NCI-H146 treated with DMSO at 0.1 percent for 48 hours (cell line): ENCODE measurements around the gene HOXD12.

Experiments
- DNase-seq: peaks from one replicate; lab custom pipeline; 2025; ENCODE audit not compliant: unreplicated experiment; lab: John Stamatoyannopoulos, UW

Gene HOXD12

GRCh38 chr2:176080540-176081375 lies 18.8 kb upstream of the HOXD12 start:
- DNase-seq, result no peak

GRCh38 chr2:176081376-176081836 lies 18.2 kb upstream of the HOXD12 start:
- no peak for DNase-seq

DNA sequence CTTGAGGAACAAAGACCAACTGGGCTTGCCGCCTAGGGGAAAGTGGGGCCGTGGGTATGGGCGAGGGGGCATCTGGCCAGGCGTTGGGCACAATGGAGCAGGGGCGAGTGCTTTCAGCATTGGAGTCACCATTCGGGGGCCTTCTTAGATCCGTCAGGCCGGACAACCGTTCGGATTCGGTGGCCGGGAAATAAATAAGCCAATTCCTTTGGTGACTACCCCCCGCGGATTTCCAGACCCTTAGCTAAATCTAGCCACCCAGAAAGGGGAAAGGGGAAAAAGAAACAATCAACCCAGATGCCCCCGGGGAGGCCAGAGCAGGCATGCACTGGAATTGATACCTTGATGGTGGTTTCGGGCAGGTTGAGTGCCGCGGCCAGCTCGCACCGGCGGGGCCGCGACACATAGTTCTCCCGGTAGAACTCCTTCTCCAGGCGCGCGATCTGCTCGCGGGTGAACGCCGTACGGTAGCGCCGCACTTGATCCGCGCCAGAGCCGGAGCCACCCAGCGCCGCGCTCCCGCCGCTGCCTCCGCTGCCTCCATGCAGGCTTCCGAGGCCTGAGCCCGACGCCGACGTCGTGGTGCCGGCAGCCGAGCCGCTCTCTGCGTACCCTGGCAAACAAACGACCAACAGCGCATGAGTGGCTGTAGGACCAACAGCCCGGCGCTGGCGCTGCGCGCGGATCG lies 17.6 kb upstream of the HOXD12 start:
- no peak for DNase-seq

GRCh38 chr2:176082525-176082823 lies 17.1 kb upstream of the HOXD12 start:
- DNase-seq, result no peak

DNA sequence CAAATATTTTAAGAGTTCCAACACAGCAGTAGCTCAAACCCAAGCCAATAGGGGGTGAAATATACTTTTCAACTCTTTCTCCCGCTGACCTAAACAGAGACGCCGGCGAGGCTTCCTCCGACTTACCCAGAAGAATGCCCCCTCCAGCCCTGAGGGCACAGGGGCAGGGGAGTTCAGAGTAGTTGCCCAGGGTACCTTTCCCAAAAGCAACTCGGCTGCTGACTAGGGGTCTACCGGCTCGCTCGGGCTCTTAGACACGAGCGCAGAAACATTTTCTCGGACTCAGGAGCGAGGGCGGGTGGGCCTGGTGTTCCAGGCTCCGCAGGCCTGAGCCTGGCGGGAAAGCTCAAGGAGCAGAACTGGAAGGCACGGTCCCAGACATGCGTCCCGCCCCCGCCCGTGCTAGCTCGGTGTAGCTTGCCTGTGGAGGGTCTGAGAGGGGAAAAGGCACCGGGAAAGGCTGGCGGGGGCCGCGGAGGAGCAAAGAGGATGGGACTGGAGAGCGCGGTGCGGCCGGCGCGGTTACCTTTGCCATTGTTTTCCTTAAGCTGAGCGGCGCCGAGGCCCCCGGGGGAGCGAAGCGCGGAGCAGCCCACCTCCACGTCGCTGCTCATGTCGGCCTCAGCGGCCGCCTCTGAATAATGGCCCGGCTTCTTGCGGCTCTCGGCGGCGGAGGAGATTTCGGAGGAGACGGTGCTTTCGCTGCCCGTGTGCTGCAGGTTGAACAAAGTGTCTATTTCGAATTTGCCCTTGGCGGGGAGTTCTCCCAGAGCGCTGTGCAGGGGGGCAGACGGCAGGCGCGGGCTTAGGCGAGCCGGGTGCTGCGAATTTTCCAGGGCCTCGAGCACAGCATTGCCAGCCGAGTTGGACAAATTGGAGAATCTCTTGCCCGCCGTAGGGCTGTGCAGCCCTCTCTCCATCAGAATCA lies 16.5 kb upstream of the HOXD12 start:
- DNase-seq, result no peak

- no peak for DNase-seq
These were observed 15.8 kb upstream of the HOXD12 start, which contains the start of gene EVX2 for GRCh38 chr2:176083796-176084261. TSS of gene EVX2 (minus strand) at chr2:176083962. CDS start at chr2:176083776, 186 bp downstream.

GRCh38 chr2:176084611-176085119 lies 14.9 kb upstream of the HOXD12 start:
- no peak for DNase-seq

DNA sequence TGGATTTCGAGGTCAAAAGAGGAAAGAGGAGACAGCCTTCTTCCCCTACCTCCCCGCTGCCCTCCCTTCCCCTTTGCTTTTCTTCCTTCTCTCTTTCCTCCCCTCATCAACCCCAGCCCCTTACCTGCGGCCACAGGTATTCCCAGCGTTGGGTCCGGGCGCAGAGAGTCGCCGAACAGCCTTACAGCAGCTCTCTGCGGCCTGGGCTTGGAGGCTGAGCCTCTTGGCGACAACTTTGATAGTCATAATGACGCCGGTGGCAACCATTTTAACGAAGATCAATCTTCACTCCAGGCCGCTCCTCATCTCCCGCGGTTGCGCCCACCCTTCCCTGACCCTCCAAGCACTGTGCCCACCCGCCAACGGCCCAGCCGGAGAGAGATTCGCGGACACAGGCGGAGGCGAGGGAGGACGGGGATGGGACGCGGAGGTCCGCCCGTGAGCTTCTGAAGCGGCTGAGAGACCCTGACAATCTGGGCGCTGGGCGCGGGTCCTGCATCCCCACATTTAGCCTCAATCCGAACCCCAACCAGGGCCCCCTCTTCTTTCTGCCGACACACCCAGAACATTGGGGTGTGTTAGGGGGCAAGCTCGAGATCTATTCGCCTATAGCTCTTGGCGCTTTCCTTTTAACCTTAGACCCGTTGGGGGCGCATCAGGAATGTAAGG lies 14.3 kb upstream of the HOXD12 start:
- no peak for DNase-seq

- peak; percentile 23 for DNase-seq
These were observed 13.5 kb upstream of the HOXD12 start for GRCh38 chr2:176085861-176086771.

- no peak for DNase-seq
These were observed 12.1 kb upstream of the HOXD12 start for GRCh38 chr2:176087330-176088047.

- peak; percentile 19 for DNase-seq
These were observed 11.3 kb upstream of the HOXD12 start for GRCh38 chr2:176088048-176088936.

GRCh38 chr2:176088937-176089842 lies 10.4 kb upstream of the HOXD12 start:
- DNase-seq, result no peak

- DNase-seq, result no peak
These were observed 9.7 kb upstream of the HOXD12 start for GRCh38 chr2:176089843-176090395.

DNA sequence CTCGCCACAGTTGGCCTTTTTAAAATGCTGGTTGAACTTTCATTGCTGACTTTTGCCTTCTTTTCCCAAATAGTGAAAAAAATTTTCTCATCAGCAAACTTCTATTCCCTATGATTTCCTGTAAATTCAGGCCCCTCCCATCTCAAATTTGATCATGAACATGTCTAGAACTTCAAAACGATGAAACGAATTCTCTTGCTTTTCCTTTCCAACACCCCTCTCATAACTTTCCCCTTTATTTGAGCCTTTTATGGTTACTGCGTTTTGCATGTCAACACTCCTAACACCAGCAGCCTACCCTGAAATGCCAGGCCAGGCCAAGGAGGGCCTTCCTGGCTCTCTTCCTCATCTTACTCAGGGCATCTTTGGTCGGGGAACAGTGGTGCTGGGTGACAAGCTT lies 8.7 kb upstream of the HOXD12 start:
- no peak for DNase-seq

GRCh38 chr2:176091329-176092258 lies 8.0 kb upstream of the HOXD12 start:
- DNase-seq, result no peak
